ENCODE data around the gene AICDA.

DNA sequence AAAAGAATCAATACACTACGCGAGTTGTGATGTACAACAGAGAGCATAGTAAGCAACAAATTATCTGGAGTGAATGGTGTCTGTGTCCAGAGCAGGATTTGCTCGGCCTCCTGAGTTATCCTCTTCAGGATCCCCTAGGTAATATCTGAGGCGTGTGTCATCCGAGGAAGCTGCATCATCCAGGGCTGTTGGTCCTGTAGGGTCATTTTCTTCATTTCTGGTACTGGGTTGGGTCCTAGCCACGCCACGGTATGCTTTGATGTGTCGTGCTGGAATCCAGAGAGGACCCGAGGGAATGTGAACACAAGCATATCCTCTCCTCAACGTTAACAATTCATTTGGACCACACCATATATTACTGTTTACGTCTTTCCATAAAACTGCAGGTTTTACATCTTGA is 53.0 kb downstream of the AICDA start:
- TF ChIP-seq POLR2AphosphoS5 (IDR thresholded peaks at IDR 0.05; ENCODE audit: borderline replicate concordance, low read depth, low read length): no peak
- no peak for TF ChIP-seq EZH2 (IDR thresholded peaks at IDR 0.05)
- TF ChIP-seq FOXP2 (optimal IDR thresholded peaks at IDR 0.05; ENCODE audit: control extremely low read depth, extremely low read length, insufficient read depth): no peak
